Measurements from ENCODE around the gene MYOCD.

The MYOCD gene

GRCh38 chr17:12745486-12745885 is 79.8 kb downstream of the MYOCD start:
- no peak for DNase-seq (ENCODE audit: low read depth in 4 of 4, low spot score in 1 of 4)

GRCh38 chr17:12756786-12757185 is 91.1 kb downstream of the MYOCD start:
- DNase-seq (ENCODE audit: low read depth in 4 of 4, low spot score in 1 of 4) = no peak

- DNase-seq (ENCODE audit: low read depth in 4 of 4, low spot score in 1 of 4) = no peak
These were observed 93.4 kb downstream of the MYOCD start for GRCh38 chr17:12759090-12759489.

GRCh38 chr17:12765548-12765947 is 99.9 kb downstream of the MYOCD start:
- no peak for DNase-seq (ENCODE audit: low read depth in 4 of 4, low spot score in 1 of 4)

- no peak for DNase-seq (ENCODE audit: low read depth in 4 of 4, low spot score in 1 of 4)
These were observed 102.6 kb downstream of the MYOCD start for GRCh38 chr17:12768255-12768654.

GRCh38 chr17:12769981-12770380 is 104.3 kb downstream of the MYOCD start:
- no peak for DNase-seq (ENCODE audit: low read depth in 4 of 4, low spot score in 1 of 4)

- no peak for DNase-seq (ENCODE audit: low read depth in 4 of 4, low spot score in 1 of 4)
These were observed 107.5 kb downstream of the MYOCD start for GRCh38 chr17:12773153-12773552.

GRCh38 chr17:12789075-12789480 is 123.4 kb downstream of the MYOCD start:
- no peak for DNase-seq (ENCODE audit: low read depth in 4 of 4, low spot score in 1 of 4)

GRCh38 chr17:12789481-12790248 is 124.0 kb downstream of the MYOCD start, which contains the start of gene ARHGAP44:
Gene ARHGAP44, plus strand, starts transcription at chr17:12789498. Its CDS starts 341 bp downstream, at chr17:12789839.
- peak in 1 of 4 experiments; percentile 3 for DNase-seq (ENCODE audit: low read depth in 4 of 4, low spot score in 1 of 4)

- no peak for DNase-seq (ENCODE audit: low read depth in 4 of 4, low spot score in 1 of 4)
These were observed 124.8 kb downstream of the MYOCD start for GRCh38 chr17:12790249-12791106.

- DNase-seq (ENCODE audit: low read depth in 4 of 4, low spot score in 1 of 4) = no peak
These were observed 129.3 kb downstream of the MYOCD start for GRCh38 chr17:12794919-12795532.

- DNase-seq (ENCODE audit: low read depth in 4 of 4, low spot score in 1 of 4) = no peak
These were observed 135.2 kb downstream of the MYOCD start for GRCh38 chr17:12800855-12801365.

- DNase-seq (ENCODE audit: low read depth in 4 of 4, low spot score in 1 of 4) = no peak
These were observed 140.9 kb downstream of the MYOCD start for GRCh38 chr17:12806630-12807029.

GRCh38 chr17:12808723-12809122 is 143.0 kb downstream of the MYOCD start:
- no peak for DNase-seq (ENCODE audit: low read depth in 4 of 4, low spot score in 1 of 4)

- no peak for DNase-seq (ENCODE audit: low read depth in 4 of 4, low spot score in 1 of 4)
These were observed 147.2 kb downstream of the MYOCD start for GRCh38 chr17:12812877-12813276.

- no peak for DNase-seq (ENCODE audit: low read depth in 4 of 4, low spot score in 1 of 4)
These were observed 148.0 kb downstream of the MYOCD start for GRCh38 chr17:12813664-12814063.

GRCh38 chr17:12814718-12815117 is 149.0 kb downstream of the MYOCD start:
- no peak for DNase-seq (ENCODE audit: low read depth in 4 of 4, low spot score in 1 of 4)

GRCh38 chr17:12815642-12816141 is 150.0 kb downstream of the MYOCD start:
- DNase-seq (ENCODE audit: low read depth in 4 of 4, low spot score in 1 of 4) = no peak

Data from stimulated activated CD4-positive, alpha-beta T cell treated with anti-CD3 and anti-CD28 coated beads, Interleukin-1b, Interleukin-23, amount 100 ng/mL, for 24 hours (primary cell).